ENCODE data around the gene SOX13. TPM values are rescaled to one million over a fixed set of nuclear protein-coding genes. Genes with fewer than 3 reads are reported as not detected.

The SOX13 gene
- total RNA-seq, 1 experiment from 2014 or later = 21.8 TPM

- Mint-ChIP-seq H3K4me1 (ENCODE audit: low read depth, unreplicated experiment) (peaks cover 43% of the 10 kb centered on the region), H3K27ac (ENCODE audit: unreplicated experiment) (no peak overlapping the region)
Observed at GRCh38 chr1:204106825-204107224, 33.9 kb downstream of the SOX13 start.

GRCh38 chr1:204107892-204108291, 35.0 kb downstream of the SOX13 start:
- intact Hi-C loops (cut with micrococcal nuclease; ENCODE audit: unreplicated experiment) = no loop called here
- DNase-seq = no peak
- CTCF ChIA-PET = no interaction called here
- H3K27ac Mint-ChIP-seq (ENCODE audit: unreplicated experiment) = no peak overlapping the region
- H3K27me3 Mint-ChIP-seq (ENCODE audit: unreplicated experiment) = no peaks in the 10 kb centered on the region
- H3K36me3 Mint-ChIP-seq (ENCODE audit: insufficient read depth, unreplicated experiment) = peaks cover 13% of the 10 kb centered on the region
- H3K9me3 Mint-ChIP-seq (ENCODE audit: low read depth, unreplicated experiment) = no peaks in the 10 kb centered on the region
- H3K4me3 Mint-ChIP-seq (ENCODE audit: low read depth, unreplicated experiment) = no peak overlapping the region
- H3K4me1 Mint-ChIP-seq (ENCODE audit: low read depth, unreplicated experiment) = peaks cover 40% of the 10 kb centered on the region
- no TSS peak for BruUV-seq (replicated peaks)
- no peak for TF ChIP-seq CTCF (IDR thresholded peaks at IDR 0.05; ENCODE audit: unreplicated experiment)

More at GRCh38 chr1:204106825-204107224, 33.9 kb downstream of the SOX13 start:
- no peaks in the 10 kb centered on the region for H3K9me3 Mint-ChIP-seq (ENCODE audit: low read depth, unreplicated experiment)
- peaks cover 13% of the 10 kb centered on the region for H3K36me3 Mint-ChIP-seq (ENCODE audit: insufficient read depth, unreplicated experiment)
- TF ChIP-seq CTCF (IDR thresholded peaks at IDR 0.05; ENCODE audit: unreplicated experiment) = no peak
- DNase-seq = no peak
- no TSS peak for BruUV-seq (replicated peaks)
- CTCF ChIA-PET = interaction anchor here (0.7 kb wide), 1 partner anchor 667 kb away, joined by 4 read pairs; no protein-coding TSS in a partner anchor
- H3K27me3 Mint-ChIP-seq (ENCODE audit: unreplicated experiment) = no peaks in the 10 kb centered on the region
- no peak overlapping the region for H3K4me3 Mint-ChIP-seq (ENCODE audit: low read depth, unreplicated experiment)
- intact Hi-C loops (cut with micrococcal nuclease; ENCODE audit: unreplicated experiment) = no loop called here

- TF ChIP-seq CTCF (IDR thresholded peaks at IDR 0.05; ENCODE audit: unreplicated experiment) = no peak
- BruUV-seq (replicated peaks) = no TSS peak
- Mint-ChIP-seq H3K27me3 (ENCODE audit: unreplicated experiment) (no peaks in the 10 kb centered on the region), H3K27ac (ENCODE audit: unreplicated experiment) (no peak overlapping the region), H3K4me3 (ENCODE audit: low read depth, unreplicated experiment) (no peak overlapping the region), H3K36me3 (ENCODE audit: insufficient read depth, unreplicated experiment) (peaks cover 13% of the 10 kb centered on the region), H3K4me1 (ENCODE audit: low read depth, unreplicated experiment) (peaks cover 37% of the 10 kb centered on the region), H3K9me3 (ENCODE audit: low read depth, unreplicated experiment) (no peaks in the 10 kb centered on the region)
- no peak for DNase-seq
- intact Hi-C loops (cut with micrococcal nuclease; ENCODE audit: unreplicated experiment) = no loop called here
- CTCF ChIA-PET = no interaction called here
Observed at GRCh38 chr1:204108312-204109141, 35.6 kb downstream of the SOX13 start.

GRCh38 chr1:204110894-204111633, 38.1 kb downstream of the SOX13 start:
- H3K27me3 Mint-ChIP-seq (ENCODE audit: unreplicated experiment) = no peaks in the 10 kb centered on the region
- H3K9me3 Mint-ChIP-seq (ENCODE audit: low read depth, unreplicated experiment) = no peaks in the 10 kb centered on the region
- no peak overlapping the region for H3K27ac Mint-ChIP-seq (ENCODE audit: unreplicated experiment)
- intact Hi-C loops (cut with micrococcal nuclease; ENCODE audit: unreplicated experiment) = no loop called here
- no peak for TF ChIP-seq CTCF (IDR thresholded peaks at IDR 0.05; ENCODE audit: unreplicated experiment)
- peaks cover 11% of the 10 kb centered on the region for H3K36me3 Mint-ChIP-seq (ENCODE audit: insufficient read depth, unreplicated experiment)
- peaks cover 13% of the 10 kb centered on the region for H3K4me1 Mint-ChIP-seq (ENCODE audit: low read depth, unreplicated experiment)
- CTCF ChIA-PET = interaction anchor here (0.6 kb wide), 1 partner anchor 37 kb away, joined by 3 read pairs; no protein-coding TSS in a partner anchor
- BruUV-seq (replicated peaks) = no TSS peak
- no peak for DNase-seq
- no peak overlapping the region for H3K4me3 Mint-ChIP-seq (ENCODE audit: low read depth, unreplicated experiment)

All from Calu3 (cell line).